ENCODE data around the gene GLI2. TPM values are rescaled to one million over a fixed set of nuclear protein-coding genes. Genes with fewer than 3 reads are reported as not detected.

GLI2 gene
- total and polyA plus RNA-seq, 2 donors (not counting 1 experiment from before 2014, with no cell fraction given): not detected

DNA sequence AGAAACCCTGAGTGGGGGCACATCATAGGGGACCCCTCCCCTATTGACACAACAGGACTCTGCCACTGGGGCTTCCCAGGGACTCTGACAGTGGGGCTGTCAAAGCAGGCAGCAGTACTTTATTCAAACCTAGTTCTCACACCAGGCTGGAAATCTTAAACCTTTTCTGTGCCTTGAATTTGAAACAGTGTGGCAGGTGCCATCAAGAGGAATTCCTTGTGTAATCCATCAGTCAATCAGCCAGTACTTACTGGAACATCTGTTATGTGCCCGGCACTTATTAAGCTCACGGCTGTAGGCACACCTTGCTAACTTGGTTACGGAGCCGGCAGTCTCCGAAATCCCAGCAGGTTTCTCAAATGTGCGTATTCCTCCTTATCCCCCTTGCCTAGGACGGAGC is 12.0 kb downstream of the GLI2 start:
- H3K4me3 Mint-ChIP-seq: no peak overlapping the region
- Histone ChIP-seq H4K20me1 (ENCODE audit: control insufficient read depth, insufficient read depth, low read length, poor library complexity, severe bottlenecking) (no peaks in the 10 kb centered on the region), H3K27ac (ENCODE audit: low read length in 2 of 2) (no peak overlapping the region), H3K79me2 (ENCODE audit: control insufficient read depth, insufficient read depth, low read length) (no peaks in the 10 kb centered on the region), H3K4me1 (ENCODE audit: control insufficient read depth in 2 of 2, insufficient read depth in 2 of 2, low read length in 2 of 2) (no peaks in the 10 kb centered on the region), H3K27me3 (replicated peaks in 1 of 4; ENCODE audit: control extremely low read depth in 1 of 4, control insufficient read depth in 3 of 4, insufficient read depth in 4 of 4, low read length in 3 of 4) (peaks cover 0 to 9% (median 4%) of the 10 kb centered on the region in 4 experiments), H3K4me3 (ENCODE audit: control extremely low read depth in 1 of 5, extremely low read depth in 1 of 5, insufficient read depth in 1 of 5, low read depth in 2 of 5, low read length in 4 of 5) (no peak overlapping the region), H3K9me3 (ENCODE audit: control extremely low read depth in 1 of 3, control insufficient read depth in 2 of 3, insufficient read depth in 1 of 3, low read length in 2 of 3) (peaks cover 0 to 4% (median 0%) of the 10 kb centered on the region in 3 donors), H2AFZ (ENCODE audit: insufficient read depth, low read depth, low read length, poor library complexity, severe bottlenecking) (no peak overlapping the region), H3K9ac (ENCODE audit: low read length) (no peak overlapping the region), H3K4me2 (replicated peaks; ENCODE audit: low read depth, low read length, poor library complexity, severe bottlenecking) (no peak overlapping the region), H3K36me3 (replicated peaks in 1 of 2; ENCODE audit: control extremely low read depth in 1 of 2, control insufficient read depth in 1 of 2, extremely low read depth in 1 of 2, insufficient read depth in 2 of 2, low read length in 1 of 2) (no peaks in the 10 kb centered on the region)
- no peaks in the 10 kb centered on the region for H3K4me1 Mint-ChIP-seq
- H3K27ac Mint-ChIP-seq: no peak overlapping the region
- H3K9me3 Mint-ChIP-seq (ENCODE audit: insufficient read depth): no peaks in the 10 kb centered on the region
- no peak for DNase-seq
- peaks cover 24% of the 10 kb centered on the region for H3K27me3 Mint-ChIP-seq
- ATAC-seq (ENCODE audit: low read depth): no peak
- 92% methylated on average over 7 of the region's 7 CpGs for WGBS (ENCODE audit: insufficient coverage)
- TF ChIP-seq, protein P1, sequence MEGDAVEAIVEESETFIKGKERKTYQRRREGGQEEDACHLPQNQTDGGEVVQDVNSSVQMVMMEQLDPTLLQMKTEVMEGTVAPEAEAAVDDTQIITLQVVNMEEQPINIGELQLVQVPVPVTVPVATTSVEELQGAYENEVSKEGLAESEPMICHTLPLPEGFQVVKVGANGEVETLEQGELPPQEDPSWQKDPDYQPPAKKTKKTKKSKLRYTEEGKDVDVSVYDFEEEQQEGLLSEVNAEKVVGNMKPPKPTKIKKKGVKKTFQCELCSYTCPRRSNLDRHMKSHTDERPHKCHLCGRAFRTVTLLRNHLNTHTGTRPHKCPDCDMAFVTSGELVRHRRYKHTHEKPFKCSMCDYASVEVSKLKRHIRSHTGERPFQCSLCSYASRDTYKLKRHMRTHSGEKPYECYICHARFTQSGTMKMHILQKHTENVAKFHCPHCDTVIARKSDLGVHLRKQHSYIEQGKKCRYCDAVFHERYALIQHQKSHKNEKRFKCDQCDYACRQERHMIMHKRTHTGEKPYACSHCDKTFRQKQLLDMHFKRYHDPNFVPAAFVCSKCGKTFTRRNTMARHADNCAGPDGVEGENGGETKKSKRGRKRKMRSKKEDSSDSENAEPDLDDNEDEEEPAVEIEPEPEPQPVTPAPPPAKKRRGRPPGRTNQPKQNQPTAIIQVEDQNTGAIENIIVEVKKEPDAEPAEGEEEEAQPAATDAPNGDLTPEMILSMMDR (IDR thresholded peaks at IDR 0.05): no peak
- no peak for TF ChIP-seq EZH2 (IDR thresholded peaks at IDR 0.05; ENCODE audit: borderline replicate concordance, insufficient read depth, low read depth, low read length, poor library complexity, severe bottlenecking)
- CTCF ChIA-PET: no interaction called here
- intact Hi-C loops (cut with micrococcal nuclease): no loop called here
- POLR2A ChIA-PET: no interaction called here

DNA sequence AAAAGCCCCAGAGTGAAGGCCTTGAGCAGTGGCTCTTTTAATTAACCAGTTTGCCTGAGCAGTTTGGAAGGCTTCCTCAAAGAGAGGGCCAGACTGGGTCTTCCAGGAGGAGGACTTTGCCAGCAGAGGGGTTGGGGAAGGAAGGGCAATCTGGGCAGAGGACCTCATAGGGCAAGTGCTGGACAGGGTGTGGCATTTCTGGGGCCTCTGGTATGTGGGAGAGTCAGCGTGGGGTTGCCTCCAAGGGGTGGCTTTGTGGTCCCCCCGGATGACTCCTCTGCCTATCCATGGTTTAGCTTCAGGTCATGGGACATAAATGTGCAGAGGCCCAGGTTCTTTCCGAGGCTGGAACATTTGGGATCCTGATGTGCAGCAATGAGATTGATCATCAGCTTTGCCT is 12.6 kb downstream of the GLI2 start:
- Mint-ChIP-seq H3K27me3 (peaks cover 19% of the 10 kb centered on the region), H3K4me3 (no peak overlapping the region), H3K27ac (no peak overlapping the region), H3K4me1 (no peaks in the 10 kb centered on the region), H3K9me3 (ENCODE audit: insufficient read depth) (no peaks in the 10 kb centered on the region)
- CTCF ChIA-PET: no interaction called here
- TF ChIP-seq, protein P1 (IDR thresholded peaks at IDR 0.05): no peak
- TF ChIP-seq EZH2 (IDR thresholded peaks at IDR 0.05; ENCODE audit: borderline replicate concordance, insufficient read depth, low read depth, low read length, poor library complexity, severe bottlenecking): no peak
- no peak overlapping the region for H2AFZ ChIP-seq (ENCODE audit: insufficient read depth, low read depth, low read length, poor library complexity, severe bottlenecking)
- no peak overlapping the region for H3K27ac ChIP-seq (ENCODE audit: low read length in 2 of 2)
- H3K9ac ChIP-seq (ENCODE audit: low read length): no peak overlapping the region
- POLR2A ChIA-PET: no interaction called here
- H3K4me2 ChIP-seq (replicated peaks; ENCODE audit: low read depth, low read length, poor library complexity, severe bottlenecking): no peak overlapping the region
- H3K36me3 ChIP-seq (replicated peaks in 1 of 2; ENCODE audit: control extremely low read depth in 1 of 2, control insufficient read depth in 1 of 2, extremely low read depth in 1 of 2, insufficient read depth in 2 of 2, low read length in 1 of 2): no peaks in the 10 kb centered on the region
- no peak overlapping the region for H3K4me3 ChIP-seq (ENCODE audit: control extremely low read depth in 1 of 5, extremely low read depth in 1 of 5, insufficient read depth in 1 of 5, low read depth in 2 of 5, low read length in 4 of 5)
- no peaks in the 10 kb centered on the region for H3K79me2 ChIP-seq (ENCODE audit: control insufficient read depth, insufficient read depth, low read length)
- H3K4me1 ChIP-seq (ENCODE audit: control insufficient read depth in 2 of 2, insufficient read depth in 2 of 2, low read length in 2 of 2): no peaks in the 10 kb centered on the region
- H3K9me3 ChIP-seq (ENCODE audit: control extremely low read depth in 1 of 3, control insufficient read depth in 2 of 3, insufficient read depth in 1 of 3, low read length in 2 of 3): peaks cover 0 to 4% (median 0%) of the 10 kb centered on the region in 3 donors
- no peaks in the 10 kb centered on the region for H4K20me1 ChIP-seq (ENCODE audit: control insufficient read depth, insufficient read depth, low read length, poor library complexity, severe bottlenecking)
- DNase-seq: no peak
- 86% methylated on average over 3 of the region's 3 CpGs for WGBS (ENCODE audit: insufficient coverage)
- ATAC-seq (ENCODE audit: low read depth): no peak
- H3K27me3 ChIP-seq (replicated peaks in 1 of 4; ENCODE audit: control extremely low read depth in 1 of 4, control insufficient read depth in 3 of 4, insufficient read depth in 4 of 4, low read length in 3 of 4): peaks cover 0 to 4% (median 2%) of the 10 kb centered on the region in 4 experiments
- intact Hi-C loops (cut with micrococcal nuclease): no loop called here

Measured in B cell (primary cell).